Stimulated activated CD4-positive, alpha-beta T cell treated with anti-CD3 and anti-CD28 coated beads, Interleukin-1b, Interleukin-23, amount 100 ng/mL, for 24 hours (primary cell): Measurements from ENCODE around the gene PIGS.
"Not testable (repeated sequence)": the region's sequence is repeated elsewhere in the genome, so short reads cannot be mapped to it uniquely, and the experiment has no call there.

Experiments used
- DNase-seq, 4 experiments: peaks; one replicate each; pipeline ENCODE4 v3.0.0-alpha.2; 2020; ENCODE audit warnings: low read depth in 4 of 4, low spot score in 1 of 4

Gene PIGS

GRCh38 chr17:28571361-28572122 lies at the start of gene PIGS:
Gene PIGS (minus strand): TSS chr17:28571524. CDS start chr17:28571496, 28 bp downstream.
- peak; percentile 80 to 93 (median 90) for DNase-seq

GRCh38 chr17:28620010-28620409 lies 48.7 kb upstream of the PIGS start:
- DNase-seq: no peak

- no peak for DNase-seq
These were observed 47.1 kb upstream of the PIGS start for GRCh38 chr17:28618464-28618863.

GRCh38 chr17:28616281-28616680 lies 45.0 kb upstream of the PIGS start:
- DNase-seq: no peak

GRCh38 chr17:28615260-28615940 lies 44.1 kb upstream of the PIGS start:
- DNase-seq: no peak

- no peak for DNase-seq
These were observed 42.6 kb upstream of the PIGS start, which contains the start of gene RSKR for GRCh38 chr17:28613931-28614381. Gene RSKR (minus strand): TSS chr17:28614185. CDS start chr17:28614161, 24 bp downstream.

GRCh38 chr17:28612936-28613872 lies 41.9 kb upstream of the PIGS start:
- peak in 2 of 4 experiments; percentile 12 to 13 for DNase-seq

- no peak for DNase-seq
These were observed 41.2 kb upstream of the PIGS start for GRCh38 chr17:28612531-28612930.

- DNase-seq: no peak
These were observed 39.1 kb upstream of the PIGS start for GRCh38 chr17:28610376-28610775.

GRCh38 chr17:28604031-28604430 lies 32.7 kb upstream of the PIGS start:
- not testable (repeated sequence) for DNase-seq

- peak in 3 of 4 experiments; percentile 33 to 49 (median 49) for DNase-seq
These were observed 28.2 kb upstream of the PIGS start for GRCh38 chr17:28599311-28600184.

- DNase-seq: peak; percentile 75 to 89 (median 86)
These were observed 27.5 kb upstream of the PIGS start, which contains the start of gene SPAG5 for GRCh38 chr17:28598799-28599310. Gene SPAG5 (minus strand): TSS chr17:28599025. CDS start chr17:28598946, 79 bp downstream.

GRCh38 chr17:28598389-28598788 lies 27.1 kb upstream of the PIGS start:
- no peak for DNase-seq

GRCh38 chr17:28597606-28598383 lies 26.5 kb upstream of the PIGS start:
- no peak for DNase-seq

- DNase-seq: no peak
These were observed 20.9 kb upstream of the PIGS start for GRCh38 chr17:28592260-28592659.

- DNase-seq: no peak
These were observed 14.5 kb upstream of the PIGS start for GRCh38 chr17:28585851-28586250.

- DNase-seq: no peak
These were observed 13.1 kb upstream of the PIGS start for GRCh38 chr17:28584434-28584833.

GRCh38 chr17:28582513-28582912 lies 11.2 kb upstream of the PIGS start:
- DNase-seq: no peak

- no peak for DNase-seq
These were observed 9.6 kb upstream of the PIGS start for GRCh38 chr17:28580959-28581358.
